GM21528 (cell line): ENCODE results near the gene CDK5.
"Not testable (repeated sequence)": the region's sequence is repeated elsewhere in the genome, so short reads cannot be mapped to it uniquely, and the experiment has no call there.

ENCODE experiments used
- ATAC-seq: cut with Tn5 transposase; IDR thresholded peaks from one replicate; pipeline ENCODE4 v1.9.1; 2021; ENCODE audit warnings: mild to moderate bottlenecking, moderate library complexity; ENCODE audit not compliant: unreplicated experiment, low FRiP score

Gene CDK5

GRCh38 chr7:151018421-151019129, 39.1 kb downstream of the CDK5 start:
- no peak for ATAC-seq

- no peak for ATAC-seq
These were observed 39.7 kb downstream of the CDK5 start for GRCh38 chr7:151017953-151018420.

DNA sequence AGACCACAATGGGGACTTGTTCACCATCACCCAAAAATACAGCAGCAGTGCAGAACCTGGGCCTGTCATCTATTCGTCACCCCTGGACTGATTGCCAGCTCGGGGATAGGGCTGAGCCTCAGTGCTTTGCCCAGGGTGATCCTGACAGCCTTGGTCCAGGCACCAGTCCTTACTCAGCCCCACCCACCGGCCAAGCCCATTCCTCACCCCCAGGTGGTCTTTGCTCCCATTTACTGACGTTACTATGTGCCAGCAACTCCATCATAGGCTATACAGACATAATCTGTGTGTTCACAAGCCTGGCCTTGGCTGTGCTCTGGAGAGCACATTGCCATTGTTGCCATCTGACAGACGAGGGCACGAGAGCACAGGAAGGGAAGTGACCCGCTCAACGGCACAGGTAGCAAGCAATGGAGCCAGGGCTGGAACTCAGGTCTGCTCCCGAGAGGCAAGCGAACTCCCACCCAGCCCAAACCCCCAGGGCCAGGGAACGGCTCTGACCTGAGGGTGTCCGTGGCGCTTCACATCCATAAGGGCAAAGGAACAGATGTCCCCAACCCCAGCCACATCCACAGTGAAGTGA, 40.2 kb downstream of the CDK5 start:
- ATAC-seq = no peak

DNA sequence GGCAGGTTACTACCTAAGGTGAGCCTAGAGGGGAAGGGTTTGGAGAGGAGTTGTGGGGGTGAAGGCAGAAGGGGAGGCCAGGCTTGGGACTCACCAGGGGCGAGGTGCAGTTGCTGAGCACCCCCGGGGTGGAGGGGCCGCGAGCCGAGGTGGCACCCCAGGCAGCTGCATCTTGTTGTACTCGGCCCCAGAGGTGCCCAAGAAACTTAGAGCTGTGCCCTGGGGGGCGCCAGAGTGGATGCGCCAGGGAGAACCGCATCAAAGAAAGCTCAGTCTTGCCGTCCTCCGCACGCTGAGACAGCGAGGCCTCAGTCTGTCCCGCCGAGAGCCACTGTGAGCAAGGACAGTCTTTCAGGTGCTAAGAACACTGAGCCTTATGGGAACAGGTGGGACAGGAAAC, 40.8 kb downstream of the CDK5 start:
- no peak for ATAC-seq

- ATAC-seq = no peak
These were observed 41.2 kb downstream of the CDK5 start for GRCh38 chr7:151016505-151016904.

DNA sequence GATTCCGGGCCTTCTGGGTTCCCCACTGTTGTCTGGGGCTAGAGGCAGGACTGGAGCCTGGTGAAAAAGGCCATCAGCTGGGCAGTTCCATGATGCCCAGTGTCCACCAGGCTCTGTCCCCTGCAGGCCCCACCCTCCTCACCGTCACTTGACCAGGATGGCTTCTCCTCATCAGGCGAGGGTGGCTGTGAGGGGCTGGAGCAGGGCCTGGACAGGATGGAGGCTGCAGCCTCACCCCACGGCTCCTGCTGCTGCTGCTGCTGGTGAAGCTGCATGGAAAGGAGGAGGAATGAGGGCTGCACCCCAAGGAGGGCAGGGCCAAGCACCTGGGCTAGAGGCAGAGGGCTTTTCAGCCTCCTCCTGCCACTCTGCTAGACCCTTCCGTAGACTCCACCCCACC, 41.7 kb downstream of the CDK5 start:
- no peak for ATAC-seq

GRCh38 chr7:151014950-151015349, 42.7 kb downstream of the CDK5 start:
- no peak for ATAC-seq

DNA sequence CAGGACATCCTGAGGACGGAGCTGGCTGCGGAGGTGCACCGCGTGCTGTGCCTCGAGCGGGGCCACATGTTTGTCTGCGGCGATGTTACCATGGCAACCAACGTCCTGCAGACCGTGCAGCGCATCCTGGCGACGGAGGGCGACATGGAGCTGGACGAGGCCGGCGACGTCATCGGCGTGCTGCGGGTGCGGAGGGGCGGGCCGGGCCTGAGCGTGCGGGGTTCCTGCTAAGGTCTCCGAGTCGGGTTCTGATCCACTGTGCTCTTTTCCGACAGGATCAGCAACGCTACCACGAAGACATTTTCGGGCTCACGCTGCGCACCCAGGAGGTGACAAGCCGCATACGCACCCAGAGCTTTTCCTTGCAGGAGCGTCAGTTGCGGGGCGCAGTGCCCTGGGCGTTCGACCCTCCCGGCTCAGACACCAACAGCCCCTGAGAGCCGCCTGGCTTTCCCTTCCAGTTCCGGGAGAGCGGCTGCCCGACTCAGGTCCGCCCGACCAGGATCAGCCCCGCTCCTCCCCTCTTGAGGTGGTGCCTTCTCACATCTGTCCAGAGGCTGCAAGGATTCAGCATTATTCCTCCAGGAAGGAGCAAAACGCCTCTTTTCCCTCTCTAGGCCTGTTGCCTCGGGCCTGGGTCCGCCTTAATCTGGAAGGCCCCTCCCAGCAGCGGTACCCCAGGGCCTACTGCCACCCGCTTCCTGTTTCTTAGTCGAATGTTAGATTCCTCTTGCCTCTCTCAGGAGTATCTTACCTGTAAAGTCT, 43.8 kb downstream of the CDK5 start:
- ATAC-seq = no peak

DNA sequence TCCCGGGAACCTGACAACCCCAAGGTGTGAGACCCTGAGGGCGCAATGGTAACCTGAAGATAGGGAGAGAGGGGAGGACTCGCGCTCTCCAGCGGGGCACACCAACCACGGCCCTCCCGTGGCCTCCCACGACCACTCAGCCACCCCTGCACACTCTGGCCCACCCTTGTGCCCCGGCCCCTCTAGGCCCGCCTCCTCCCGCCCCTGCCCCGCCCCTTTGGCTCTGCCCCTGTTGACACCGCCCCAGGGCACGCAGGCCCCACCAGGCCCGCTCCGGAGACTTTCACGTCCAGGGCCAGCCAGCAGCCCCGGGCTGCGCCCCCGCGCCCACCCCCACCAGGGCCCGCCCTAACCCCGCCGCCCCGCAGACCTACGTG, 44.4 kb downstream of the CDK5 start:
- no peak for ATAC-seq

GRCh38 chr7:151012911-151013347, 44.8 kb downstream of the CDK5 start:
- no peak for ATAC-seq

GRCh38 chr7:151012031-151012692, 45.5 kb downstream of the CDK5 start:
- no peak for ATAC-seq

- not testable (repeated sequence) for ATAC-seq
These were observed 46.1 kb downstream of the CDK5 start for GRCh38 chr7:151011616-151012015.

DNA sequence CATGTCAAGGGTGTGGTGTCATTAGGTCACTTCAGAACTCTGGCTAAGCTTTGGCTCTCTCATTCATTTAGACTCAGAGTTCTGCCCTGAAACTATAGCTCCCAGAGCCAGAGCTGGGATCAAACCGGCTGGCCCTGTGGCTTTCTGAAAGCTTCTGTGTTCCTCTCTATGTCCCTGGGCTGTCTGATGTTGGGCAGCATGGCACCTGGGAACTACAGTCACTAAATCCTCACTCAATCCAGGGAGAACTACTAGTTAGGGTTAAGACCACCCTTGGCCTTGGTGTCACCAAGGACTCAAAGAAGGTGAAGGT, 46.6 kb downstream of the CDK5 start:
- no peak for ATAC-seq

GRCh38 chr7:151010307-151011096, 47.2 kb downstream of the CDK5 start:
- no peak for ATAC-seq

- ATAC-seq = no peak
These were observed 47.7 kb downstream of the CDK5 start for GRCh38 chr7:151010037-151010306.

GRCh38 chr7:151009327-151010036, 48.2 kb downstream of the CDK5 start:
- ATAC-seq = no peak

DNA sequence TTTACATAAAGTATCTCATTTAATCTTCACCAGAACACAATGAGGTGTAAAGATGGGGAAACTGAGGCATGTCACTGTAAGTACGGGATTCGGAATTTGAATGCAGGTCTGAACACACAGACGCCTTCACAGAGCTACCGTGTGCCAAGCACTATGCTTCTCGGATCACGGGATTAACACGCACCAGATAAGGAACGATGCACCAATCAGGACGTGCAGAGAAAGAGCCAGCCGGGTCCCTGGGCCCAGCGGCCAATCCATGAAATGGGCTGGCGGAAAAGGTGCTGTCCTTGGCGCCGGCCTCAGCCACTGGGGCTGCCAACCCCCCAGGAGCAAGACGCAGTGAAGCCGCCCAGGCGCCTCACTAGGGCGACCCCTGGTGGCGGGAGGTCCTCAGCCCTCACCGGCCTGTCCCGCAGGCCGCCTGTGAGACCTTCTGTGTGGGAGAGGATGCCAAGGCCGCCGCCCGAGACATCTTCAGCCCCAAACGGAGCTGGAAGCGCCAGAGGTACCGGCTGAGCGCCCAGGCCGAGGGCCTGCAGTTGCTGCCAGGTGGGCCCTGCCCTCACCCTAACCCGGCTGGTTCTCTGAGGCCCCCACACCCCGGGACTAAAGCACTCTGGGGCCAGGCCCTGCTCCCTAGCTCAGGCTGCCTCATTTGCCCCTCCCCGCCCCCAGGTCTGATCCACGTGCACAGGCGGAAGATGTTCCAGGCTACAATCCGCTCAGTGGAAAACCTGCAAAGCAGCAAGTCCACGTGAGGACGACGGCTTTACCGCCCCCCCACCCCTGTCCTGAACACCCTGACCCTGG, 49.0 kb downstream of the CDK5 start:
- ATAC-seq = no peak

DNA sequence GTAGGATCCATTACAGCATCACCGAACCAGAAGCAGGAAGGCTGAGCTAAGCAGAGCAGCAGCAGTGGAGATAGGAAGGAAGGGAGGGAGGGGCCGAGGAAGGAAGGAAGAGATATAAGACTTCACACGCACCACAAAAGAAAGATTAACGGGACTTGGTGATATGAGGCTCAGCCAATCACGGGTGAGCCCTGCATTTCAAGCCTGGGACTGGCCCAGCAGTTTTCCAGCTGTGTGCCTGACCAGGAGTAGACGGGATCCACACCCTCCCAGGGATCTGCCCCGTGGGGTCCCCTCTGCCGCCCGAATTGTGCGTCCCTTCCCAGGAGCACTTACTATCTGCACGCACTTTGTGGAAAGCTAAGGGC, 49.6 kb downstream of the CDK5 start:
- no peak for ATAC-seq

GRCh38 chr7:151007469-151007898, 50.2 kb downstream of the CDK5 start:
- ATAC-seq = no peak
